ENCODE data around the gene MPRIP. TPM values are rescaled to one million over a fixed set of nuclear protein-coding genes. Genes with fewer than 3 reads are reported as not detected.

MPRIP gene
- total RNA-seq, 1 donor from 2014 or later, result 103 TPM

- no peak for DNase-seq (ENCODE audit: low read depth)
Observed at GRCh38 chr17:17050346-17051345, 8.4 kb downstream of the MPRIP start.

- DNase-seq (ENCODE audit: low read depth), result no peak
Observed at GRCh38 chr17:17051380-17051779, 9.1 kb downstream of the MPRIP start.

GRCh38 chr17:17051791-17052461 is 9.7 kb downstream of the MPRIP start:
- DNase-seq (ENCODE audit: low read depth), result peak; percentile 25

GRCh38 chr17:17052462-17053221 is 10.4 kb downstream of the MPRIP start:
- DNase-seq (ENCODE audit: low read depth), result no peak

- DNase-seq (ENCODE audit: low read depth), result no peak
Observed at GRCh38 chr17:17053446-17054379, 11.5 kb downstream of the MPRIP start.

- DNase-seq (ENCODE audit: low read depth), result no peak
Observed at GRCh38 chr17:17054636-17055035, 12.4 kb downstream of the MPRIP start.

- DNase-seq (ENCODE audit: low read depth), result peak; percentile 40
Observed at GRCh38 chr17:17055286-17056155, 13.3 kb downstream of the MPRIP start.

GRCh38 chr17:17056156-17056539 is 13.9 kb downstream of the MPRIP start:
- no peak for DNase-seq (ENCODE audit: low read depth)

- DNase-seq (ENCODE audit: low read depth), result no peak
Observed at GRCh38 chr17:17057057-17057551, 14.8 kb downstream of the MPRIP start.

GRCh38 chr17:17058304-17058703 is 16.0 kb downstream of the MPRIP start:
- DNase-seq (ENCODE audit: low read depth), result no peak

- DNase-seq (ENCODE audit: low read depth), result no peak
Observed at GRCh38 chr17:17059301-17059890, 17.1 kb downstream of the MPRIP start.

GRCh38 chr17:17060001-17060922 is 18.0 kb downstream of the MPRIP start:
- DNase-seq (ENCODE audit: low read depth), result no peak

GRCh38 chr17:17060930-17061329 is 18.7 kb downstream of the MPRIP start:
- no peak for DNase-seq (ENCODE audit: low read depth)

- no peak for DNase-seq (ENCODE audit: low read depth)
Observed at GRCh38 chr17:17061516-17061915, 19.3 kb downstream of the MPRIP start.

GRCh38 chr17:17062356-17062755 is 20.1 kb downstream of the MPRIP start:
- DNase-seq (ENCODE audit: low read depth), result no peak

GRCh38 chr17:17062866-17063265 is 20.6 kb downstream of the MPRIP start:
- DNase-seq (ENCODE audit: low read depth), result no peak

GRCh38 chr17:17063546-17064122 is 21.4 kb downstream of the MPRIP start:
- DNase-seq (ENCODE audit: low read depth), result peak; percentile 50

- DNase-seq (ENCODE audit: low read depth), result no peak
Observed at GRCh38 chr17:17064322-17064721, 22.1 kb downstream of the MPRIP start.

All from renal cortical epithelial cell (primary cell).